HEK293 (cell line): ENCODE data around the gene ZNF19.
A peak's percentile ranks its signal among the peaks of the same experiment; 100 is the strongest.

Source experiments
- CTCF ChIA-PET: fragments of 350-600 bp; formaldehyde crosslinking; extraction: SDS; loops from one replicate; lab custom pipeline; 2021; ENCODE audit warnings: antibody characterized with exemption; lab: Yijun Ruan, JAX
- POLR2A ChIA-PET: fragments of 300-600 bp; formaldehyde crosslinking; extraction: SDS; loops from one replicate; lab custom pipeline; 2020; ENCODE audit warnings: antibody characterized with exemption, inconsistent platforms; lab: Yijun Ruan, JAX
- H3K27ac ChIP-seq: fragments of 200-500 bp; sonication (Bioruptor generic); 2 replicates; pipeline ENCODE4 v1.5.1; 2014; ENCODE audit warnings: low read depth, low read length, control low read depth, inconsistent platforms; ENCODE audit errors: extremely low read depth
- H3K36me3 ChIP-seq, 2 experiments: fragments of 200-500 bp in 1 of 2; sonication (Bioruptor generic) in 1 of 2; 1 replicate in 1 of 2; 2 replicates in 1 of 2; pipeline ENCODE4 v1.5.1; 2014 to 2017; ENCODE audit warnings: inconsistent platforms in 2 of 2, low read length in 2 of 2; ENCODE audit not compliant: control insufficient read depth in 2 of 2, insufficient read depth in 1 of 2
- H3K4me1 ChIP-seq: fragments of 200-500 bp; sonication (Bioruptor generic); 2 replicates; pipeline ENCODE4 v1.5.1; 2014; ENCODE audit warnings: mild to moderate bottlenecking, low read length, inconsistent platforms; ENCODE audit not compliant: control insufficient read depth, insufficient read depth
- H3K4me3 ChIP-seq: 2 replicates; pipeline ENCODE4 v1.5.1; 2011; ENCODE audit warnings: low read depth, mild to moderate bottlenecking, control low read depth, low read length, moderate library complexity
- H3K9me3 ChIP-seq: fragments of 200-500 bp; sonication (Bioruptor generic); 2 replicates; pipeline ENCODE4 v1.5.1; 2014; ENCODE audit warnings: low read depth, low read length, inconsistent platforms; ENCODE audit not compliant: control insufficient read depth, insufficient read depth
- GLIS1 ChIP-seq: fragments of 450-650 bp; formaldehyde crosslinking; IDR thresholded peaks from 2 replicates; pipeline ENCODE4 v1.5.1; 2016; ENCODE audit warnings: missing biosample characterization, missing genetic modification characterization
- PRDM1 ChIP-seq: fragments of 450-650 bp; formaldehyde crosslinking; IDR thresholded peaks from 2 replicates; pipeline ENCODE4; 2016; ENCODE audit warnings: missing biosample characterization, missing genetic modification characterization
- YY1 ChIP-seq: fragments of 450-650 bp; formaldehyde crosslinking; IDR thresholded peaks from 2 replicates; pipeline ENCODE4 v1.5.1; 2018; ENCODE audit warnings: missing biosample characterization, missing genetic modification characterization
- YY2 ChIP-seq: fragments of 450-650 bp; formaldehyde crosslinking; IDR thresholded peaks from 2 replicates; pipeline ENCODE4 v1.5.1; 2016; ENCODE audit warnings: missing biosample characterization, missing genetic modification characterization
- ZNF2 ChIP-seq: fragments of 450-650 bp; formaldehyde crosslinking; IDR thresholded peaks from 2 replicates; pipeline ENCODE4 v1.5.1; 2016; ENCODE audit warnings: missing biosample characterization, missing genetic modification characterization
- ZNF391 ChIP-seq: fragments of 450-650 bp; formaldehyde crosslinking; IDR thresholded peaks from 2 replicates; pipeline ENCODE4 v1.5.1; 2016; ENCODE audit warnings: low read depth, missing biosample characterization, missing genetic modification characterization, borderline replicate concordance
- ZNF501 ChIP-seq: fragments of 450-650 bp; formaldehyde crosslinking; IDR thresholded peaks from 2 replicates; pipeline ENCODE4 v1.5.1; 2016; ENCODE audit warnings: missing biosample characterization, missing genetic modification characterization
- ZNF623 ChIP-seq: fragments of 450-650 bp; formaldehyde crosslinking; IDR thresholded peaks from 2 replicates; pipeline ENCODE4 v1.5.1; 2016; ENCODE audit warnings: missing biosample characterization, missing genetic modification characterization
- ZNF768 ChIP-seq: fragments of 450-650 bp; formaldehyde crosslinking; IDR thresholded peaks from 2 replicates; pipeline ENCODE4 v1.5.1; 2018; ENCODE audit warnings: missing biosample characterization, mild to moderate bottlenecking, missing genetic modification characterization
- ZSCAN16 ChIP-seq: fragments of 450-650 bp; formaldehyde crosslinking; IDR thresholded peaks from 2 replicates; pipeline ENCODE4 v1.5.1; 2016; ENCODE audit warnings: missing biosample characterization, missing genetic modification characterization
- TF ChIP-seq, protein P1 (sequence below): fragments of 450-650 bp; formaldehyde crosslinking; IDR thresholded peaks from 2 replicates; pipeline ENCODE4 v1.5.1; 2016; ENCODE audit warnings: missing biosample characterization, missing genetic modification characterization, low read depth
- TF ChIP-seq, protein P2 (sequence below): fragments of 450-650 bp; formaldehyde crosslinking; IDR thresholded peaks from 2 replicates; pipeline ENCODE4 v1.5.1; 2016; ENCODE audit warnings: missing biosample characterization, missing genetic modification characterization
- TF ChIP-seq, protein P3 (sequence below): fragments of 450-650 bp; formaldehyde crosslinking; conservative IDR thresholded peaks from 2 replicates; pipeline ENCODE4 v1.5.1; 2016; ENCODE audit warnings: low read depth, missing biosample characterization, missing genetic modification characterization
- TF ChIP-seq, protein P4 (sequence below): fragments of 450-650 bp; formaldehyde crosslinking; IDR thresholded peaks from 2 replicates; pipeline ENCODE4 v1.5.1; 2016; ENCODE audit warnings: missing biosample characterization, missing genetic modification characterization

ZNF19 gene

DNA sequence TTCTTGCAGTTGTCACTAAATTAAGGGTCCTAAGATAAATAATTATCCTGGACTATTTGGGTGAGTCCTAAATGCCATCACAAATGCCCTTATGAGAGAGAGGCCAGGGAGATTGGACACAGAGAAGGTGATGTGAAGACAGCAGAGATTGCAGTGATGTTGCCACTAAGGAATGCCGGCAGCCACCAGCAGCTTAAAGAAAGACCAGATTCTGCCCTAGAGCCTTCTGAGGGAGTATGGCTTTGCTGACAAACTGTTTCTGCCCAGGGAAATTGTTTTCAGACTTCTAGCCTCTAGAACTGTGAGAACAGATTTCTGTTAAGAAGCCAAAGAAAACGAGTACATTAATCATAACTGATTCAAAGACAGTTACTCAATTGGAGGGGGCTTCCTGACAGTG is 17.1 kb downstream of the ZNF19 start:
- no peaks in the 10 kb centered on the region for H3K9me3 ChIP-seq
- H3K4me1 ChIP-seq: no peaks in the 10 kb centered on the region
- peaks cover 0 to 22% of the 10 kb centered on the region in 2 experiments; a peak in 1 of 3 replicates for H3K36me3 ChIP-seq
- TF ChIP-seq ZNF391 (tag by site-specific recombination): no peak
- no peak overlapping the region for H3K4me3 ChIP-seq
- POLR2A ChIA-PET: no interaction called here
- CTCF ChIA-PET: interaction anchor here (0.9 kb wide), 1 partner anchor 27 kb away, joined by 3 read pairs; no protein-coding TSS in a partner anchor
- no peak overlapping the region for H3K27ac ChIP-seq

DNA sequence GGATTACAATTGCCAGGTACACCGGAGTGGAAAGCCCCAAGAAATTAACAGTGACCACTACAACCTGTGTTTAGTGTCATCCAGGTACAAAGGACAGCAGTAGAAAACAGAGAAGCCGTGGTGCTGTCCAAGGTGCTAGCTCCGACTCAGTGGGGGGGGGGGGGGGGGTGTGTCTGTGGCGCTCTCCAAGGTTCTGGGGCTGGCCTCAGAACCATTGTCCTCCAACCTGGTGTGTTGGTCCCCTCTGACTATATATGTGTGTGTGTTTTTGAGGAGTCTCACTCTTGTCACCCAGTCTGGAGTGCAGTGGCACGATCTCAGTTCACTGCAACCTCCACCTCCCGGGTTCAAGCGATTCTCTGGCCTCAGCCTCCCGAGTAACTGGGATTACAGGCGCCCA is 21.3 kb downstream of the ZNF19 start:
- ChIA-PET CTCF (interaction anchor here (2.3 kb wide), 1 partner anchor 12 kb away, joined by 13 read pairs; no protein-coding TSS in a partner anchor), POLR2A (interaction anchor here (0.6 kb wide), 2 partner anchors 12 to 22 kb away, joined by 3 read pairs; no protein-coding TSS in a partner anchor)
- Histone ChIP-seq H3K4me3 (no peak overlapping the region), H3K9me3 (no peaks in the 10 kb centered on the region), H3K27ac (no peak overlapping the region), H3K4me1 (no peaks in the 10 kb centered on the region), H3K36me3 (no peaks in the 10 kb centered on the region)
- TF ChIP-seq, protein P1, sequence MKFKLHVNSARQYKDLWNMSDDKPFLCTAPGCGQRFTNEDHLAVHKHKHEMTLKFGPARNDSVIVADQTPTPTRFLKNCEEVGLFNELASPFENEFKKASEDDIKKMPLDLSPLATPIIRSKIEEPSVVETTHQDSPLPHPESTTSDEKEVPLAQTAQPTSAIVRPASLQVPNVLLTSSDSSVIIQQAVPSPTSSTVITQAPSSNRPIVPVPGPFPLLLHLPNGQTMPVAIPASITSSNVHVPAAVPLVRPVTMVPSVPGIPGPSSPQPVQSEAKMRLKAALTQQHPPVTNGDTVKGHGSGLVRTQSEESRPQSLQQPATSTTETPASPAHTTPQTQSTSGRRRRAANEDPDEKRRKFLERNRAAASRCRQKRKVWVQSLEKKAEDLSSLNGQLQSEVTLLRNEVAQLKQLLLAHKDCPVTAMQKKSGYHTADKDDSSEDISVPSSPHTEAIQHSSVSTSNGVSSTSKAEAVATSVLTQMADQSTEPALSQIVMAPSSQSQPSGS (tag by site-specific recombination): no peak
- no peak for TF ChIP-seq ZNF501 (tag by site-specific recombination)
- TF ChIP-seq, protein P2, sequence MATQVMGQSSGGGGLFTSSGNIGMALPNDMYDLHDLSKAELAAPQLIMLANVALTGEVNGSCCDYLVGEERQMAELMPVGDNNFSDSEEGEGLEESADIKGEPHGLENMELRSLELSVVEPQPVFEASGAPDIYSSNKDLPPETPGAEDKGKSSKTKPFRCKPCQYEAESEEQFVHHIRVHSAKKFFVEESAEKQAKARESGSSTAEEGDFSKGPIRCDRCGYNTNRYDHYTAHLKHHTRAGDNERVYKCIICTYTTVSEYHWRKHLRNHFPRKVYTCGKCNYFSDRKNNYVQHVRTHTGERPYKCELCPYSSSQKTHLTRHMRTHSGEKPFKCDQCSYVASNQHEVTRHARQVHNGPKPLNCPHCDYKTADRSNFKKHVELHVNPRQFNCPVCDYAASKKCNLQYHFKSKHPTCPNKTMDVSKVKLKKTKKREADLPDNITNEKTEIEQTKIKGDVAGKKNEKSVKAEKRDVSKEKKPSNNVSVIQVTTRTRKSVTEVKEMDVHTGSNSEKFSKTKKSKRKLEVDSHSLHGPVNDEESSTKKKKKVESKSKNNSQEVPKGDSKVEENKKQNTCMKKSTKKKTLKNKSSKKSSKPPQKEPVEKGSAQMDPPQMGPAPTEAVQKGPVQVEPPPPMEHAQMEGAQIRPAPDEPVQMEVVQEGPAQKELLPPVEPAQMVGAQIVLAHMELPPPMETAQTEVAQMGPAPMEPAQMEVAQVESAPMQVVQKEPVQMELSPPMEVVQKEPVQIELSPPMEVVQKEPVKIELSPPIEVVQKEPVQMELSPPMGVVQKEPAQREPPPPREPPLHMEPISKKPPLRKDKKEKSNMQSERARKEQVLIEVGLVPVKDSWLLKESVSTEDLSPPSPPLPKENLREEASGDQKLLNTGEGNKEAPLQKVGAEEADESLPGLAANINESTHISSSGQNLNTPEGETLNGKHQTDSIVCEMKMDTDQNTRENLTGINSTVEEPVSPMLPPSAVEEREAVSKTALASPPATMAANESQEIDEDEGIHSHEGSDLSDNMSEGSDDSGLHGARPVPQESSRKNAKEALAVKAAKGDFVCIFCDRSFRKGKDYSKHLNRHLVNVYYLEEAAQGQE: peak; percentile 99
- TF ChIP-seq GLIS1 (tag by site-specific recombination): peak; percentile 36; the same call in 1 of the 2 replicates

DNA sequence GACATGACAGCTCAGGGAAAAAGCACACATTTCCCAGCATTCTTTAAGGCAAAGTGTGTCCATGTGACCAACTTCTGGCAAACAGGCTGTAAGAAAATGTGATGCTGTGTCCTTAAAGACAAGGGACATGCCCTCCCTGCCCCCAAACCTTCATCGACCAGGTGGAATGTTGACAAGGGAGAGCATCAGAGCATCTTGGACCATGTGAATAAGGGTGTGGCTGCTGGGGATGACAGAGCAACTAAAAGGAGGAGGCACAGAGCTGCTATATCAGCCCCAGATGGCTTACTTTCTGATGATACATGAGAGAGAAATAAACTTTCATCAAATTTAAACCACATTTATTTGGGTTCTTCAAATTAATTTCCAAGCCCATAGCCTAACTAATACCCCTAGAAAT is 24.9 kb downstream of the ZNF19 start:
- no peak overlapping the region for H3K4me3 ChIP-seq

DNA sequence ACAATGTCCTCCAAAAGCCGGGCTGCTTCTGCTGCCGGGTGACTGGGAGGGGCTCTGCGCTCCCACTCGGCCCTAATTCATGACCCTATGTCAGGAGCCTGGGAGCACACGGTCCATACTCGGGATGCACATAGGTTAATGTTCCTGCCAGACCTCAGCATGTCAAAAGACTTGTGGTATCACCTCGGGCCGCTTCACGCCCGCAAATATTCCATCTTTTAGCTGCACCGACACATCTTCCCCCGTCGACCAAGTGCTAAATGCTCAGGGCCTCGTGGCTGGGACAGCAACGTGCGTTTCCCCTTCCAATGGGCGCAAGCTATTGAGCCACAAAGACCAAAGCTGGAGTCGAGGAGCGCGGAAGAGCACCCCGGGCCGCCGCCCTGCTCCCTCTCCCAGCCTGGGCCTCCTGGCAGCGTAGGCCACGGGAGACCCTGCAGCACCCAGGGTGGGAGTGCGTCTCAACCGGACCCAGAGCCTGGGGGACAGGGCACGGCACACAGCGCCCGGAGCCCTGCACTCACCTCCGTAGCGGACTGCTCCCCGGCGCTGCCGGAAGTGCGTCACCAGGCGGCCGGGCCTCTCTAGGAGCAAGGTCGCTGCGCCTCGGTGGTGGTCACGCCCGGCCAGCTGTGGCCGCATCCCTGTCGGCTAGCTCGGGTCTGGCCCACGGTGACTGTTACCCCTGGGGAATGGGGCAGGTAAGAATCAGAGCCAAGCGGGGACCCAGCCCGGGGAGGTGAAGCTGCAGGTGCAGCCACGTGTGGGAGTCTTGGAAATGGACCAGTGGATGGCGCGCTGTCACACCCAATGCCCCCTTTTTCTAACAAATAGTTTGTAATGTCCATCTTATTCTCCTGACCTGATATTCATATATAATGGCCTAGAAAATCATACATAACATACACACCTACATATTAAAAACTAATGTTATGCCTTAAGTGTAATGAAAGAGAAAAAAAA is 27.2 kb downstream of the ZNF19 start, which contains the start of gene ZNF23:
TSS of gene ZNF23 (minus strand) at position 562 of the 963 bp plus-strand sequence. CDS start 5,451 bp downstream, outside the sequence.
- Histone ChIP-seq H3K27ac (no peak within 1 kb of the TSS; the same call in 1 of the 2 replicates), H3K4me1 (peaks cover 7% of the 10 kb centered on the region; the same call in 1 of the 2 replicates), H3K36me3 (no peaks in the 10 kb centered on the region), H3K4me3 (peak within 1 kb of the TSS; percentile 92), H3K9me3 (no peaks in the 10 kb centered on the region)
- ChIA-PET POLR2A (interaction anchor here (0.6 to 1.8 kb wide), 5 partner anchors 18 to 49 kb away, joined by 3 to 16 read pairs (median 4); no protein-coding TSS in a partner anchor), CTCF (interaction anchor here (0.6 to 2.8 kb wide), 3 partner anchors 18 to 79 kb away, joined by 3 to 9 read pairs (median 3); no protein-coding TSS in a partner anchor)
- no peak for TF ChIP-seq ZSCAN16 (tag by site-specific recombination)
- 0 out of 2 replicates have a peak, but pooled peaks have one; percentile 56 for TF ChIP-seq ZNF2
- TF ChIP-seq, protein P3, sequence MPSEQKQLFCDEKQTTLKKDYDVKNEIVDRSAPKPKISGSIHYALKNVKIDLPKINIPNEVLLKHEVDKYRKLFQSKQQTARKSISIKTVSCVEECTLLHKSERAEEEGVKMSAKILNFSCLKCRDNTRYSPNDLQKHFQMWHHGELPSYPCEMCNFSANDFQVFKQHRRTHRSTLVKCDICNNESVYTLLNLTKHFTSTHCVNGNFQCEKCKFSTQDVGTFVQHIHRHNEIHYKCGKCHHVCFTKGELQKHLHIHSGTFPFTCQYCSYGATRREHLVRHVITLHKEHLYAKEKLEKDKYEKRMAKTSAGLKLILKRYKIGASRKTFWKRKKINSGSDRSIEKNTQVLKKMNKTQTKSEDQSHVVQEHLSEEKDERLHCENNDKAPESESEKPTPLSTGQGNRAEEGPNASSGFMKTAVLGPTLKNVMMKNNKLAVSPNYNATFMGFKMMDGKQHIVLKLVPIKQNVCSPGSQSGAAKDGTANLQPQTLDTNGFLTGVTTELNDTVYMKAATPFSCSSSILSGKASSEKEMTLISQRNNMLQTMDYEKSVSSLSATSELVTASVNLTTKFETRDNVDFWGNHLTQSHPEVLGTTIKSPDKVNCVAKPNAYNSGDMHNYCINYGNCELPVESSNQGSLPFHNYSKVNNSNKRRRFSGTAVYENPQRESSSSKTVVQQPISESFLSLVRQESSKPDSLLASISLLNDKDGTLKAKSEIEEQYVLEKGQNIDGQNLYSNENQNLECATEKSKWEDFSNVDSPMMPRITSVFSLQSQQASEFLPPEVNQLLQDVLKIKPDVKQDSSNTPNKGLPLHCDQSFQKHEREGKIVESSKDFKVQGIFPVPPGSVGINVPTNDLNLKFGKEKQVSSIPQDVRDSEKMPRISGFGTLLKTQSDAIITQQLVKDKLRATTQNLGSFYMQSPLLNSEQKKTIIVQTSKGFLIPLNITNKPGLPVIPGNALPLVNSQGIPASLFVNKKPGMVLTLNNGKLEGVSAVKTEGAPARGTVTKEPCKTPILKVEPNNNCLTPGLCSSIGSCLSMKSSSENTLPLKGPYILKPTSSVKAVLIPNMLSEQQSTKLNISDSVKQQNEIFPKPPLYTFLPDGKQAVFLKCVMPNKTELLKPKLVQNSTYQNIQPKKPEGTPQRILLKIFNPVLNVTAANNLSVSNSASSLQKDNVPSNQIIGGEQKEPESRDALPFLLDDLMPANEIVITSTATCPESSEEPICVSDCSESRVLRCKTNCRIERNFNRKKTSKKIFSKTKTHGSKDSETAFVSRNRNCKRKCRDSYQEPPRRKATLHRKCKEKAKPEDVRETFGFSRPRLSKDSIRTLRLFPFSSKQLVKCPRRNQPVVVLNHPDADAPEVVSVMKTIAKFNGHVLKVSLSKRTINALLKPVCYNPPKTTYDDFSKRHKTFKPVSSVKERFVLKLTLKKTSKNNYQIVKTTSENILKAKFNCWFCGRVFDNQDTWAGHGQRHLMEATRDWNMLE: peak; percentile 95
- TF ChIP-seq PRDM1 (tag by site-specific recombination): no peak
- no peak for TF ChIP-seq ZNF768 (tag by site-specific recombination)
- TF ChIP-seq YY2: peak; percentile 53
- TF ChIP-seq, protein P4, sequence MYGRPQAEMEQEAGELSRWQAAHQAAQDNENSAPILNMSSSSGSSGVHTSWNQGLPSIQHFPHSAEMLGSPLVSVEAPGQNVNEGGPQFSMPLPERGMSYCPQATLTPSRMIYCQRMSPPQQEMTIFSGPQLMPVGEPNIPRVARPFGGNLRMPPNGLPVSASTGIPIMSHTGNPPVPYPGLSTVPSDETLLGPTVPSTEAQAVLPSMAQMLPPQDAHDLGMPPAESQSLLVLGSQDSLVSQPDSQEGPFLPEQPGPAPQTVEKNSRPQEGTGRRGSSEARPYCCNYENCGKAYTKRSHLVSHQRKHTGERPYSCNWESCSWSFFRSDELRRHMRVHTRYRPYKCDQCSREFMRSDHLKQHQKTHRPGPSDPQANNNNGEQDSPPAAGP (tag by site-specific recombination): peak; percentile 78; the same call in 1 of the 2 replicates

More for the DNA sequence above, 24.9 kb downstream of the ZNF19 start:
- TF ChIP-seq ZNF623 (no peak), ZNF501 (tag by site-specific recombination) (no peak), YY1 (tag by site-specific recombination) (no peak)
- TF ChIP-seq, all 188 proteins: peak for 0
- H3K9me3 ChIP-seq: no peaks in the 10 kb centered on the region
- ChIA-PET POLR2A (no interaction called here), CTCF (interaction anchor here (0.6 to 2.8 kb wide), 2 partner anchors 15 to 150 kb away, joined by 3 to 9 read pairs; no protein-coding TSS in a partner anchor)
- no peak overlapping the region for H3K27ac ChIP-seq
- H3K36me3 ChIP-seq: no peaks in the 10 kb centered on the region
- peaks cover 7% of the 10 kb centered on the region; the same call in 1 of the 2 replicates for H3K4me1 ChIP-seq
